ENCODE results near the gene OTUB2. TPM values are rescaled to one million over a fixed set of nuclear protein-coding genes. Genes with fewer than 3 reads are reported as not detected.

Gene OTUB2
- total RNA-seq, 1 donor from 2014 or later: 5.6 TPM

DNA sequence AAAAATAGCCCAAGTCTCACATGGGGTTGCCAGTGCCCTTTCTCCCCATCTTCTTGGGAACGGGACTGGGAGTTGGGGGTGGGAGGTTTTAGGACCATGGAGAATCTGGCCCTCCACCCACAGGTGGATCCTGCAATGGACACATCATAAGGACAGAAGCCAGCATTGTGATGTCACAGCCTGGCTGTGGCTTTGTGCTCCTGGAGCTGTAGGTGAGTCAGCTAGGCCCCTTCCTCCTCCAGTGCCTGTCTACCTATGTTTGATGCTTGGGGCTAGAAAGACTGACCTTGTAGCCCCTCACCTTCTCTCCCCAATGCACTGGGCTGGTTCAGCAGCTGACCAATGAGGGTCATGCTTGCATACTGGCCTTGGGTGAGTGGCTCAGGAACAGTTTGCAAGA, 29.1 kb upstream of the OTUB2 start, which contains the start of gene CCDC197:
Gene CCDC197 (plus strand): TSS at position 220 of the 400 bp plus-strand sequence. CDS start 831 bp downstream, outside the sequence.
- DNase-seq: no peak

- DNase-seq: no peak
Measured at GRCh38 chr14:93997916-93998870, 27.9 kb upstream of the OTUB2 start.

DNA sequence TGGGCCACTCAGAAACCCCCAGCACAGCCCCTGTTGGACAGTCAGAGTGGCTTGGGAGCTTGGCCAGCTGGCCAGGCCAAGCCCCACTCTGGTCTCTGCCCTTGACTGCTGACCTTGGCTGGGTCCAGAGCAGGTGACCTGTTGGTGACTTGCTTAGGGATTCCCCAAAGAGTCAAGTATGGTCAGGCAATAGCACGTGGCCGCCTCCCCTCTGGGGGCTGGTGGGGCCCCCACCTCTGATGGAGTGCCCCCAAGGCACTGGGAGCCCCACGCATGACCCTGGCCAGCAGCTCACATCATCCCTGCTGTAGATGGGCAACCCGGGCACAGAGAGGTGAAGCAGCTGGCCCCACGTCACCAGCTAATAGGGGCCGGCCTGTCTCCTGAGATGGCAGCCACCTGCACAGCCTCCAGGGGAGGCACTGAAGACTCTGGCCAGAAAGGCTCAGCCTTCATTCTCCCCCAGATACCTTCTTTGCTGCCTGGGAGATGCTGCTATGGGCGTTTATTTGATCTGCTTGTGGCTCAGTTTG, 27.2 kb upstream of the OTUB2 start:
- no peak for DNase-seq

DNA sequence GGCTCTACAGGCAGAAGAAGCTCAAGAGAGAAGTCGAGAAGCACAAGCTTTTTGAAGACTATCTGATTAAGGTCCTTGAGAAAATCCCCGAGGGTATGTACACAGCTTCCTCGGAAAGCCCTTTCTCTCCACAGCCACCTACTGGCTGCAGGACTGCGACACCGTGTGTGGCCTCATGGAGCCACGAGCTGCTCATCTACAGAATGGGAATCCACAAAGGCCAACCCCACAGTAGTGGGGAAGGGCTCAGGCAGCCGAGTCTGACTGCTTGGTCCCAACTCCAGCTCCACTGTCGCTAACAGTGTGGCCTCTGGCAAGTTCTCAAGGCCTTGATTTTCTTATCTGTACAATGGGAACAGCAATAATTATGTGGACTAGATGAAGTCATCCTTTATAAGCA, 26.6 kb upstream of the OTUB2 start:
- no peak for DNase-seq

- DNase-seq: no peak
Measured at GRCh38 chr14:94000267-94000666, 25.9 kb upstream of the OTUB2 start.

- no peak for DNase-seq
Measured at GRCh38 chr14:94001016-94001415, 25.1 kb upstream of the OTUB2 start.

DNA sequence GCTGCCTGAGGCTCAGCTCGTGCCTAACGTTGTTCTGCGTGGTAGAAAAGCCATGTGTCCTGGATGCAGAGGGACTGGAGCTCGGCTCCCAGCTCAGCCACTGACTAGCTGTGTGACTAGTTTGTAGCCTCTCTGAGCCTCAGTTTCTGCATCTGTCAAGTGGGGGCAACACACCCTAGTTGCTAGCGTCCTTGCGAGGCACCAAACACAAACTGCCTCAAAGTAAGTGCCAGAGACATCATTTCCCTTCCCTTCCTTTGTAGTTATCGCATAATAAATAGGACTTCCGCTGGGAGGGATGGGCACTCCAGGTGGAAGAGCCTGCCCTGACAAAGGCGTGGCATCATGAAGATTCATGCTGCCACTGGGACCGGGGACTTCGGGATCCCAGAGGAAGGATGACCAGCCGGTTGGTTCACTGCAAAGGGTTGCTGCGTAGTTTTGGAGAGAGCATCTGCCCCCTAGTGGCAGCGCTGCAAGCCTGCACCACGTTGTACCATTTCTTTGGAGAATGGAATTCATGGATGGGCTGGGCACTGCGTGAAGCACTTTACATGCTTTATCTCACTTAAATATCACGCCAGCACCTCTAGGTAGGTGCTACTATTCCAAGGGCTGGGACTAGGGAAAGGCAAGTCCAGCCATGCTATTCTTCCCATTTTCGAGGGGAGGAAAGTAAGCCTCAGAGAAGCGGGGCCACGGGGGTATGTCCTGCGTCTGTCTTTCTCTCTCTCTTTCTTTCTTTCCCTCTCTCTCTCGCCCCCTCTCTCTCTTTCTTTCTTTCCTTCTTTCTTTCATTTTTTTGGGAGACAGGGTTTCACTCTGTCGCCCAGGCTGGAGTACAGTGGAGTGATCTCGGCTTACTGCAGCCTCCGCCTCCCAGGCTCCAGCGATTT, 24.4 kb upstream of the OTUB2 start:
- peak; percentile 47 for DNase-seq

GRCh38 chr14:94003397-94003796, 22.7 kb upstream of the OTUB2 start:
- no peak for DNase-seq

DNA sequence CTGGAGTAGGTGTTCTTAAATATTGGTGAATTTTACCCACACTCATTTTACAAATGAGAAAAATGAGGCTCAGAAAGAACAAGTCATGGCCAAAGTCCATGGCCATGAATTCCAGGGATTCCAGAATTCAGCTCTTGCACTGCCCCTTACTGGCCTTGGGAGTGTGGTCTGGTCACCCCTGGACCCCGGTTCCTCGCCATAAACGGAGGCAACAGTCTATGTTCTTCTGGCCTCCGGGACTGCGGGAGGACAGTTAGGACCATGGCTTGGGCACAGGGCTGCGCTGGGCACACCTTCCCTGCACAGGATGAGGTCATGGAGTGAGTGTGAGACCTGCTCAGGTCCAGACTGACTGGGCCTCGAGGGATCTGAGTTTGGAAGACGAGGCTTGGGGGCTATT, 22.1 kb upstream of the OTUB2 start:
- DNase-seq: no peak

GRCh38 chr14:94005324-94006073, 20.6 kb upstream of the OTUB2 start:
- DNase-seq: no peak

GRCh38 chr14:94008234-94008633, 17.9 kb upstream of the OTUB2 start:
- DNase-seq: no peak

GRCh38 chr14:94009767-94010166, 16.4 kb upstream of the OTUB2 start:
- DNase-seq: no peak

DNA sequence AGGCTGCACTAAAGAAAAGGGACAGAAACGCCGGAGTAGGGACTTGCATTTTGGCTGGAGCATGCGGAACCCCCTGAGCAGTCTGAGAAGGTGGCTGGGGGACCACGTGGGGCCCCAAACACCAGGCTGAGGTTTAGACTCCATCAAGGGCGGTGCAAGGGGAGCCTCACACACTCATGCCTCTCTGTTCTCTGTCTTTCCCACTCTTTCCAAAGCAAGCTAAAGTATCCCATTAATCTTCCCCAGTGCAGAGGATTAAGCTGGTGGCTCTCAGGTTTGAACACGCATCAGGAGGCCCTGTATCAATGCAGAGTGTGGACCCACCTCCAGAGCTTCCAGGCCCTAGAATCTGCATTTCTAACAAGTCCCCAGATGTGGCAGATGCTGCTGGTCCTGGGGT, 15.5 kb upstream of the OTUB2 start:
- DNase-seq: no peak

- no peak for DNase-seq
Measured at GRCh38 chr14:94011795-94012194, 14.3 kb upstream of the OTUB2 start.

- DNase-seq: no peak
Measured at GRCh38 chr14:94014382-94014781, 11.8 kb upstream of the OTUB2 start.

DNA sequence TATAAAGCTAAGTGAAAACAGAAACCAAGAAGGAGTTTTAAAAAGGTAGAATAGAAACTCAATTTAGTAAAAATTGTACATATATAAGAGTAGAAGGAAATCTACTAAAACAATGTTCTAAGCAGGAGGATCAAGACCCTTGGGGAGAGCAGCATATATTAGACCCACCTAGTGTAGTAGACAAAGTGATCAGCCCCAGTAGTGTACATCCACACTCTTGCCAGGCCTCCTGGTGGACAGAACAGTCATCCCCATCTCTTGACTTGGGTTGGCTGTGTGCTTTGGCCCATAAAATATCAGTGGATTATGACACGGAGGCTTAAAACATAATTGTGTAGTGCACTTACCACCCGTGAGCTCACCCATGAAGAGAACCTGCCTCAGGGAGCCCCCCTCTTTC, 10.9 kb upstream of the OTUB2 start:
- no peak for DNase-seq

- DNase-seq: no peak
Measured at GRCh38 chr14:94016446-94016976, 9.6 kb upstream of the OTUB2 start.

GRCh38 chr14:94018308-94018707, 7.8 kb upstream of the OTUB2 start:
- no peak for DNase-seq

DNA sequence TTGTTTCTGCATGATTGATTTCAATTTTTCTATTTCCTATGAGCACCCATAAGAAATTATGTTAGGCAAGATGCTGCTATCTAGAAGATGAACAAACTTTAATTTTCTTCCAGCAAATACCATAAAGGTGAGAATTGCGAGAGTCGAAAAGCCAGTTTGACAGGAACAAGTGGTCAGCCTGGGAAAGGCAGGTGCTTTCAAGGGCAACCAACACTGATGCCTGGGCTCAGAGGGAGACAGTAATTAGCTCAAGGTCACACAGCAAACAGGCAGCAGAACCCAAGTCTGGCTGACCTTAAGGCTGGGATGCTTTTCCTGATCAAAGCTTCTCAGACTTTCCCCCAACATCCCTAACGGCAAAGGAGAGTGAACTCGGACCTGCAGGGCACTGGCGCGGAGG, 6.8 kb upstream of the OTUB2 start:
- no peak for DNase-seq

DNA sequence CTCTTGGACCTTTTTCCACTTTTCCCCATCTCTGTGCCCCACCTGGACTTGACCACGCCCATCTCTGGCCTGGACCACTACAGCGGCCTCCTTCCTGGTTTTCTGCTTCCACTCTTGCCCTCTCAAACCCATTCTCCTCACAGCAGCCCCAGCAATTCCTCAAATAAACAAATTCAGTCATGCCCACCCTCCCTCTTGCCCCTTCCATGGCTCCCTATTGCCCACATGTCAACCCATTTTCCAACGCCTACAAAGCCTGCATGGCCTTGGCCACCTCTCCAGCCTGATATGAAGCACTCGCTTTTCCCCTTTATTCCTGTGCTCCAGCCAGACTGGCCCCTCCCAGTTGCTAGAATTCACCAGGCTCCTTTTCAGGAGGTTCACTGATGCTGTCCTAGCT, 5.9 kb upstream of the OTUB2 start:
- no peak for DNase-seq

GRCh38 chr14:94021001-94021400, 5.1 kb upstream of the OTUB2 start:
- no peak for DNase-seq

All from occipital lobe (tissue), 2 donors.